Stomach smooth muscle (tissue), 2 donors: ENCODE results near the gene RASSF1.

Source experiments
- H3K27ac ChIP-seq: one replicate; pipeline ENCODE4 v1.7.0; 2013; ENCODE audit warnings: mild to moderate bottlenecking, low read length, inconsistent platforms
- H3K27me3 ChIP-seq, 2 donors: one replicate each; pipeline ENCODE4 v1.7.0; 2013; ENCODE audit warnings: low read length in 2 of 2; ENCODE audit not compliant: insufficient read depth in 2 of 2, control insufficient read depth in 1 of 2
- H3K36me3 ChIP-seq, 2 donors: one replicate each; pipeline ENCODE4 v1.7.0; 2013; ENCODE audit warnings: low read length in 2 of 2; ENCODE audit not compliant: control insufficient read depth in 2 of 2, insufficient read depth in 2 of 2
- H3K4me1 ChIP-seq: one replicate; pipeline ENCODE4 v1.7.0; 2013; ENCODE audit warnings: low read length; ENCODE audit not compliant: control insufficient read depth, insufficient read depth
- H3K4me3 ChIP-seq, 2 donors: one replicate each; pipeline ENCODE4 v1.7.0; 2013; ENCODE audit warnings: low read length in 2 of 2
- H3K9ac ChIP-seq, 2 donors: one replicate each; pipeline ENCODE4 v1.7.0; 2013; ENCODE audit warnings: low read length in 2 of 2, mild to moderate bottlenecking in 1 of 2
- H3K9me3 ChIP-seq, 2 donors: one replicate each; pipeline ENCODE4 v1.7.0; 2013; ENCODE audit warnings: low read length in 2 of 2; ENCODE audit not compliant: control insufficient read depth in 2 of 2
- donor health status: healthy.
- donor health status: Pancreatic carcinoma.

Gene RASSF1

DNA sequence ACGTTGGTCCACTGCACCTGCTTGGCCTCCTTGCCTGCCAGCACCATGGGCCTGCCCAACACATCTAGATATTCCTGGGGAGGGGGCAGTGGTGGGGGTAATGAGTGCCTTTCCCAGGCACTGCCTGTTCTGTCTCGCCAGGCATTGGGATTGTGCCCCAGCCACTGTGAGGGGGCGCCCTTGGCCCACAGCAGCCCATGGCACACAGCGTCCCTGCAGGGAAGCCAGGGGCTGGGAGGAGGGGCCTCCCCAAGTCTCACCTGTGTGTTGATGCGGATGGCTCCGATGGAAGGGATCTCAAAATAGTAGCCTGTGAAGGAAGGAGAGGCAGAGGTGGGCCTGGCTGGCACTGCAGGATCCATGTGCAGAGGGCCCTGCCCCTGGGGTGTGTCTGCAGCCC lies 37.4 kb upstream of the RASSF1 start:
- Histone ChIP-seq H3K4me3 (no peak overlapping the region), H3K27ac (no peak overlapping the region), H3K4me1 (no peaks in the 10 kb centered on the region), H3K9ac (no peak overlapping the region), H3K27me3 (no peaks in the 10 kb centered on the region), H3K9me3 (no peaks in the 10 kb centered on the region), H3K36me3 (no peaks in the 10 kb centered on the region)

DNA sequence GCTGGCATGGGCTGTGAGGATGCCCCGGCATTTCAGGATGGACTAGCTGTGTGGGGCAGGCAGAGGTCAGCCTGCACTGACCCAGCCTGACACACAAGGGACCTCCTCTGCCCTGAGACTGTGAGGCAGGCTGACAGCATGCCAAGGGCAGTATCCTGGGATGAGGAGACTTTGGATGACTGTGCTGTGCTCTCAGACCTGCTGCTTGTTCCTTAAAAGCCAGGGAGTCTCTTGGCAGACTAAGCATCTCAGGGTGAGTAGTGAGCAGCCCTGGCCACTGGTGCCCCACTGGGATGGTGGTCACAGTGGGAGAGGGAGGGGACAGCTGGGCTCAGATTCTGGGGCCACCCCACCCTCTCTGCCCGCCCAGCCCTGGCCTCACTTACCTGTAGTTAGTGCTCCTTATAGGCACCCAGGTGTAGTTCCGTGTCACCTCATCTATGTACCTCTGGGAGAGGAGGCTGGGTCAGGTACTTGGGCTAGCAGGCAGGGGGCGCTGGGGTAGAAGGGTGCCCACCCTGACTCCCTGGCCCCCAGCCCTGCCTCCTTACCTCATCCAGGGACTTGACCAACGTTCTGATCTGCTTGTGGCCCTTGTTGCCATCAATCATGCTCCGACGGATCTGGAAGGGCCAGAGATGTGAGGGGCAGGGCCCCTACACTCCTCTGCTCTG lies 34.8 kb upstream of the RASSF1 start:
- no peaks in the 10 kb centered on the region for H3K4me1 ChIP-seq
- H3K9me3 ChIP-seq = no peaks in the 10 kb centered on the region
- H3K4me3 ChIP-seq = no peak overlapping the region
- no peaks in the 10 kb centered on the region for H3K36me3 ChIP-seq
- H3K27me3 ChIP-seq = peaks cover 0 to 2% of the 10 kb centered on the region in 2 donors
- no peak overlapping the region for H3K27ac ChIP-seq
- no peak overlapping the region for H3K9ac ChIP-seq

DNA sequence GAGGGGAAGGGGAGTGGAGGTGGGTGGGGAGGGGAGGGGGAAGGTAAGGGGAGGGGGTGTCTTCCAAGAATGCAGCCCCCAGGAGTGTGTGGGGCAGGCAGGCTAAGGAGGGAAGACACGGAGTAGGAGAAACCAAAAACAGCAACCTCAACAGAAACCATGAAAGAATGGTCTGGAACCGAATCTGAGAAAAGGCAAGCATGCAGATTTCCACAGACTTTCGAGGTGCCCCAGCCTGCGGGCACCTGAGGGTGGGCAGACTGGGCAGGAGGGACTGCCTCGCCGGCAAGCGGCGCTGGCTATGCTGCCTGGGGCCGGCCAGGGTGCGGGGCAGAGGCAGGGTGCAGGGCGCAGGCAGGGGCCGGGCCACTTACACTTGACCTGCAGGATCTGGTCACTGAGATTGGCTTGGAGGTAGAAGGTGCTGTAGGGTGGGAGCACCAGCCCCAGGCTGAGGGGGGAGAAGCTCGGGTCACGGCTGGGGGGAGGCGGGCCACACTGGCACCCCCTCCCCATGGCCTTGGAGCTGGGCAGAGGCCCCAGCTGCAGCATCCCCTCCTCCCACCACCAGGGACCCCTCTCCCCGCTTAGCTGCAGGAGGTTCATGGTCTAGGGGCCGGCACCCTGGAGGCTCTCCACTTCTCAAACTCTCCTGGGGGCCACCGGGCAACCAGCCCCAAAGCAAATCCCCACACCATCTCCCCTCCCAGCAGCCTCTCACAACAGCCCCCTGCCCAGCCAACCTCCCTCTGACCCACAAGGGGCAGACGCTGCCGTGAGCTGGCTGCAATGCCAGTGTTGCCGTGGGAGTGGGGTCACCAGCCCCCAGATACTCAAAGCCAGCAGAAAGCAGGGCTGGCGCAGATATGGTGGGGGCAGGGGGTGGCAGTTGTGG lies 34.0 kb upstream of the RASSF1 start:
- no peak overlapping the region for H3K27ac ChIP-seq
- H3K9ac ChIP-seq = no peak overlapping the region

DNA sequence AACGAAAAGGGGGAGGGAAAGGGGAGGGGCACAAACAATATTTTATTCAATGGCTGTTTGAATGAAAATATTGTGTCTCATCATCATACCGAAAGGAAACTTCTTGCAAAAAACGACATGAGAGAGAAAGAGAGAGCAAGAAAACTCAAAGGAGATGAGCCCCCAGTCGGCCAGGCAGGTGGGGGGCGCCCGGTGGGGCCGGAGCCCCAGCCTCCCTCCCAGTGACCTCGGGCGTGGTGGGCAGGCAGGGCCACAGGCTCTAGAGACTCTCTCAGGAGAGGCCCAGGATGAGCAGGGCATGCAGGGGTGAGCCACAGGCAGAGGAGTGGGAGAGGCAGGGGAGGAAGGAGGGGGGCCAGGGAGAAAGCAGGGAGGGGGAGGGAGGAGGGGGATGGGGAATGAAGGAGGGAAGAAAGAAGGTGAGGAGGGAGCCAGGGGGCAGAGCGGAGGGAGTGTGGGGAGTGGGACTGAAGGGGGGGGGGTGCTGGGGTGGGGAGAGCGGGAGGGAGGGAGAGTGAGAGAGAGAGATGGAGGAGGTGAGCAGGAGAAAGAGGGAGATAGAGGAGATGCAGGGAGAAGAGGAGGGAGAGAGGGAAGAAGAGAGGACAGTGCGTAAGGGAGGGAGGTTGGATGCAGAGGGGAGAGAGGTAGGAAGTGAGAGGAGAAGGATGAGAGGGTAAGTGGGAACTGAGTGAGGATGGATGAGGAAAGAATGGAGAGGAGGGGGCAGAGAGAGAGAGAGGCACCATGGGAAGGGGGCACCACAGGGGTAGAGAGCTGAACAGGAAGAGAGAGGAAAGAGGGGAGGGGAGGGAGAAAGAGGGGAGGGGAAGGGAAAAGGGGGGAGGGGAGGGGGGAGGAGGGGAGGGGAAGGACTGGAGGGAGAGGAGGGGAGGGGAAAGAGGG lies 32.8 kb upstream of the RASSF1 start:
- Histone ChIP-seq H3K9ac (no peak overlapping the region), H3K4me1 (no peaks in the 10 kb centered on the region), H3K9me3 (no peaks in the 10 kb centered on the region), H3K27me3 (peaks cover 0 to 4% of the 10 kb centered on the region in 2 donors), H3K27ac (no peak overlapping the region), H3K4me3 (no peak overlapping the region), H3K36me3 (no peaks in the 10 kb centered on the region)

More for the DNA sequence above, 34.0 kb upstream of the RASSF1 start:
- H3K36me3 ChIP-seq = no peaks in the 10 kb centered on the region
- peaks cover 0 to 2% of the 10 kb centered on the region in 2 donors for H3K27me3 ChIP-seq
- no peaks in the 10 kb centered on the region for H3K4me1 ChIP-seq
- no peak overlapping the region for H3K4me3 ChIP-seq
- no peaks in the 10 kb centered on the region for H3K9me3 ChIP-seq

DNA sequence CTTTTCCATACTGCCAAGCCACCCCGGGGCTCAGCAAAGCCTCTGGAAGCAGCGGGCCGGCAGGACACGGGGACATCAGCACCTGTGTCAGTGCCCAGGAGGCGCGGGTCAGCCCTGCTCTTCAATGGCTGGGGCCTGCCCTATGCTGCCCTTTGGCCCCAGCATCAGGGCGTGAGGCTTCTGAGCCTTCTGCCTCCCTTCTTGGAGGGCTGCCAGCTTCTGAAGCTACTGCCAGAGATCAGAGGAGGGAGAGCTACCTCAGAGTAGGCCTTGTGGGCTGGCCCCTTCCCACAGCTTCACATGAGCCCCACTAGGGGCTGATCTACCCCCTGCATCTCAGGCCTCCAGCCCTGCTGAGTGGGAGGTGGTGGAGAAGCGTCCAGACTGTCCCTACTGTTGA lies 31.7 kb upstream of the RASSF1 start:
- Histone ChIP-seq H3K9ac (no peak overlapping the region), H3K36me3 (no peaks in the 10 kb centered on the region), H3K4me3 (no peak overlapping the region), H3K27me3 (peaks cover 0 to 4% of the 10 kb centered on the region in 2 donors), H3K4me1 (no peaks in the 10 kb centered on the region), H3K27ac (no peak overlapping the region), H3K9me3 (no peaks in the 10 kb centered on the region)

DNA sequence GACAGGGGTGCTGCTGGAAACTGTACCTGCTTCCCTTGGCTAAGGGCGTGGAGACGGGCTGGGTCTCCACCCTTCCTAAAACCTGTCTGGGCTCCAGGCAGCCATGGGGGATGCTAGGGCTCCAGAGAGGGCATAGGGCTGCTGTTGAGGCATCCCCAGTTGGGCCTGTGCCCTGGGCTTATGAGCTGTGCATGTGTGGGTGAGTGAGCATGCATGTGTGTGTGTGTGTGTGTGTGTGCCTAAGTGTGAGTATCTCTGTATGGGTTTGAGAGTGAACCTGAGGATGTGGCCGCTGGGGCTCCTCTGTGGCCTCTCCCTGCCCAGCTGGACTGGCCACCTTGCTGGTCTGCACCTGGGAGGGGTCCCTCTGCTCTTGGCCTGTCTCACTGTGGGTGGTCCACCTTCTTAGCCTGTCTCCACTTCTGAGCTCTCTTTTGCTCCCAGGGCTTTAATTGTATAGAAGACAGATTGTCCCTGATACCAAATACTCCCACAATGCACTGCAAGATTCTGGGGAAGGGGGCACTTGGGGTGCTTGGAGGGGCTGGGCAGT lies 30.6 kb upstream of the RASSF1 start:
- H3K4me1 ChIP-seq = no peaks in the 10 kb centered on the region
- H3K27me3 ChIP-seq = peaks cover 0 to 4% of the 10 kb centered on the region in 2 donors
- no peaks in the 10 kb centered on the region for H3K36me3 ChIP-seq
- H3K9me3 ChIP-seq = no peaks in the 10 kb centered on the region
- no peak overlapping the region for H3K27ac ChIP-seq
- H3K9ac ChIP-seq = no peak overlapping the region
- no peak overlapping the region for H3K4me3 ChIP-seq

DNA sequence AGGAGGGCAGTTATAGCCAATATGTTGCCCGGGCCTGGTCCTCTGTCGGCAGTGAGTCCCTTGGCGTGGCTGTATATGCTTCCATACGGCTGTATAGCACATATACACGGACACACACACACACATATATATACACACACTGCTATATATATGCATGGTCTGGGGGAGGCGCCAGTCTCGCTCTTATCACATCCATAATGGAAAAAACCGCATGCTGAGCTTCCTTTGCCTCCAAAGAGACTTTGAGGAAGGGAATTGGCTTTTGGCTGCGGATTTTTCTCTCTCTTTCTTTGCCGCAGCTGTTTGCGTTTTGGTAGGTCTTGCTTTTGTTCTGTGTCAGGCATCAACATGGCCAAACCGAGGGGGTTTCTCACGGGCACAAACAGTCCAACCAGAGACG lies 30.0 kb upstream of the RASSF1 start:
- H3K9ac ChIP-seq = no peak overlapping the region
- H3K4me1 ChIP-seq = peaks cover 3% of the 10 kb centered on the region

DNA sequence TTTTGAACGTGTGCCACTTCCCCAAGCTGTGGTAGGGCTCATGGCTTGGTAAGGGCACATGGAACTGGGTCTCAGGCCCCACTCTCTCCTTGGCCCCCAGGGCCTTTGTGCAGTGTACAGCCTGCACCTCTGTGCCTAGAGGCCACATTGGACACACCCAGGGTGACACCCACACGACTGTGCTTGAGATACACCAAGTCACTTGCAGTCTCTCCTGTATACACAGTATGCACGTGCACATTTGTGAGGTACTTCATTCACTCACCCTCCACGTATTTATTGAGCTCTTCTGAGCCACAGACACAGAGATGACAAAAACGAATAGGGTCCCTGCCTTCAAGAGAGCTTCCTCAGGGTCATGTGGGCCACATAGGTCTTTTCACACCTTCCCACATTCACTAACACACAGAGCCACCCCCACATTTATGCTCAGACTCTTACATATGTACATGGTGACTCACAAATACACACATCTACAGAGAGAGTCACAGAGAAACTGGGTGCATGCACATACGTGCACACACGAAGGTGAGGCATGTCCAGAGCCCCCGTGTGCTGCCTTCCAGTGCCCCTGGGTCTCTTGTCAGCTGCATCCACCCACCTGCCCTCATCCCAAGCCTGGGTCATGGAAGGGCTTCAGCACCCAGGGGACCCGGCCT lies 28.5 kb upstream of the RASSF1 start:
- Histone ChIP-seq H3K4me1 (peaks cover 14% of the 10 kb centered on the region), H3K9me3 (no peaks in the 10 kb centered on the region), H3K27ac (no peak overlapping the region), H3K4me3 (no peak overlapping the region), H3K36me3 (no peaks in the 10 kb centered on the region), H3K27me3 (peaks cover 0 to 4% of the 10 kb centered on the region in 2 donors), H3K9ac (no peak overlapping the region)

More for the DNA sequence above, 30.0 kb upstream of the RASSF1 start:
- H3K9me3 ChIP-seq = no peaks in the 10 kb centered on the region
- H3K36me3 ChIP-seq = no peaks in the 10 kb centered on the region
- H3K4me3 ChIP-seq = no peak overlapping the region
- no peak overlapping the region for H3K27ac ChIP-seq
- peaks cover 0 to 4% of the 10 kb centered on the region in 2 donors for H3K27me3 ChIP-seq

DNA sequence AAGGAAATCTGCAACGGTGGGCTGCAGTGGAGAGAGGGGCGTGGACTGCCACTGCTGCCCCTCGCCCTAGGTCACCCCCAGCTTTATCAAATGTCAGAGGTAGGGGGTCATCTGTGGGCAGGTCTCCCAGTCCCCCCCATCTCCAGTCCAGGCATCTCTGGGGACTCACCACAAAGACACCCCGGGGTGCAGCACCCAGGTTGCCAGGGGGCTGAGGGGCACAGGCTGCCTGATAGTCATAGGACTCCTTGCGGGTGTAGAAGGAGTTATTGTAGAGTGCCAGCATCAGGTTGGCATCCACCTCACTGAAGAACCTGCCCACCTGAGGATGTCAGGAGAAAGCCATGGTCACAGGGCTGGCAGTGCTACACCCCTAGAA lies 25.2 kb upstream of the RASSF1 start:
- no peak overlapping the region for H3K9ac ChIP-seq
- peaks cover 0 to 2% of the 10 kb centered on the region in 2 donors for H3K27me3 ChIP-seq
- H3K9me3 ChIP-seq = no peaks in the 10 kb centered on the region

More for the DNA sequence above, 25.2 kb upstream of the RASSF1 start:
- H3K4me1 ChIP-seq = peaks cover 14% of the 10 kb centered on the region
- H3K36me3 ChIP-seq = no peaks in the 10 kb centered on the region
- no peak overlapping the region for H3K27ac ChIP-seq
- H3K4me3 ChIP-seq = peak overlapping the region in 1 of 2 donors; percentile 79
